Duodenal mucosa (tissue), 2 donors: Measurements from ENCODE around the gene SPATA6.
"Not testable (repeated sequence)": the region's sequence is repeated elsewhere in the genome, so short reads cannot be mapped to it uniquely, and the experiment has no call there.

Experiments
- H3K27ac ChIP-seq: one replicate; pipeline ENCODE4 v1.7.0; 2013; ENCODE audit warnings: low read depth, low read length
- H3K27me3 ChIP-seq, 2 donors: one replicate each; pipeline ENCODE4 v1.7.0; 2013; ENCODE audit warnings: low read length in 2 of 2, control low read depth in 1 of 2; ENCODE audit not compliant: insufficient read depth in 2 of 2, control insufficient read depth in 1 of 2
- H3K36me3 ChIP-seq, 2 donors: one replicate each; pipeline ENCODE4 v1.7.0; 2013; ENCODE audit warnings: low read length in 2 of 2, control low read depth in 1 of 2; ENCODE audit not compliant: insufficient read depth in 2 of 2, control insufficient read depth in 1 of 2
- H3K4me1 ChIP-seq, 2 donors: one replicate each; pipeline ENCODE4 v1.7.0; 2013; ENCODE audit warnings: low read length in 2 of 2, control low read depth in 1 of 2; ENCODE audit not compliant: insufficient read depth in 2 of 2, control insufficient read depth in 1 of 2
- H3K4me3 ChIP-seq, 2 donors: one replicate each; pipeline ENCODE4 v1.7.0; 2013; ENCODE audit warnings: low read length in 2 of 2, low read depth in 1 of 2
- H3K9ac ChIP-seq, 2 donors: one replicate each; pipeline ENCODE4 v1.7.0; 2013; ENCODE audit warnings: low read length in 2 of 2, low read depth in 1 of 2
- H3K9me3 ChIP-seq, 2 donors: one replicate each; pipeline ENCODE4 v1.7.0; 2013; ENCODE audit warnings: low read length in 2 of 2, control low read depth in 1 of 2; ENCODE audit not compliant: control insufficient read depth in 1 of 2

SPATA6 gene

GRCh38 chr1:48371598-48371997 is 100.4 kb downstream of the SPATA6 start:
- Histone ChIP-seq H3K27me3 (no peaks in the 10 kb centered on the region), H3K4me3 (no peak overlapping the region), H3K36me3 (no peaks in the 10 kb centered on the region), H3K4me1 (no peaks in the 10 kb centered on the region), H3K9me3 (peaks cover 12 to 14% of the 10 kb centered on the region in 2 donors), H3K9ac (no peak overlapping the region), H3K27ac (no peak overlapping the region)

- no peaks in the 10 kb centered on the region for H3K9me3 ChIP-seq
- H3K9ac ChIP-seq: no peak overlapping the region
- no peaks in the 10 kb centered on the region for H3K27me3 ChIP-seq
- H3K4me3 ChIP-seq: no peak overlapping the region
- no peaks in the 10 kb centered on the region for H3K36me3 ChIP-seq
- H3K27ac ChIP-seq: no peak overlapping the region
- no peaks in the 10 kb centered on the region for H3K4me1 ChIP-seq
Observed at GRCh38 chr1:48362901-48363300, 109.1 kb downstream of the SPATA6 start.

GRCh38 chr1:48356901-48357300 is 115.1 kb downstream of the SPATA6 start:
- H3K4me3 ChIP-seq: no peak overlapping the region

GRCh38 chr1:48344373-48344772 is 127.6 kb downstream of the SPATA6 start:
- Histone ChIP-seq H3K27me3 (no peaks in the 10 kb centered on the region), H3K36me3 (no peaks in the 10 kb centered on the region), H3K4me1 (no peaks in the 10 kb centered on the region), H3K4me3 (no peak overlapping the region), H3K27ac (no peak overlapping the region), H3K9ac (no peak overlapping the region), H3K9me3 (peaks cover 6 to 15% of the 10 kb centered on the region in 2 donors)

More at GRCh38 chr1:48356901-48357300, 115.1 kb downstream of the SPATA6 start:
- H3K9ac ChIP-seq: no peak overlapping the region
- no peaks in the 10 kb centered on the region for H3K4me1 ChIP-seq
- no peaks in the 10 kb centered on the region for H3K36me3 ChIP-seq
- no peaks in the 10 kb centered on the region for H3K9me3 ChIP-seq
- no peak overlapping the region for H3K27ac ChIP-seq
- no peaks in the 10 kb centered on the region for H3K27me3 ChIP-seq

- no peaks in the 10 kb centered on the region for H3K36me3 ChIP-seq
- no peak overlapping the region for H3K27ac ChIP-seq
- no peaks in the 10 kb centered on the region for H3K4me1 ChIP-seq
- no peaks in the 10 kb centered on the region for H3K27me3 ChIP-seq
- H3K9me3 ChIP-seq: peaks cover 6 to 15% of the 10 kb centered on the region in 2 donors
- H3K4me3 ChIP-seq: no peak overlapping the region
- H3K9ac ChIP-seq: no peak overlapping the region
Observed at GRCh38 chr1:48341221-48341620, 130.8 kb downstream of the SPATA6 start.

- H3K9ac ChIP-seq: no peak overlapping the region
Observed at GRCh38 chr1:48338257-48338656, 133.7 kb downstream of the SPATA6 start.

GRCh38 chr1:48333316-48333715 is 138.7 kb downstream of the SPATA6 start:
- no peak overlapping the region for H3K4me3 ChIP-seq
- H3K36me3 ChIP-seq: peaks cover 0 to 7% of the 10 kb centered on the region in 2 donors
- H3K27ac ChIP-seq: no peak overlapping the region
- no peaks in the 10 kb centered on the region for H3K4me1 ChIP-seq
- no peaks in the 10 kb centered on the region for H3K27me3 ChIP-seq
- no peak overlapping the region for H3K9ac ChIP-seq
- H3K9me3 ChIP-seq: peaks cover 10 to 25% of the 10 kb centered on the region in 2 donors

More at GRCh38 chr1:48338257-48338656, 133.7 kb downstream of the SPATA6 start:
- H3K9me3 ChIP-seq: peaks cover under 1 to 7% of the 10 kb centered on the region in 2 donors
- H3K36me3 ChIP-seq: peaks cover 0 to 2% of the 10 kb centered on the region in 2 donors
- no peaks in the 10 kb centered on the region for H3K27me3 ChIP-seq
- no peak overlapping the region for H3K27ac ChIP-seq
- no peak overlapping the region for H3K4me3 ChIP-seq
- H3K4me1 ChIP-seq: no peaks in the 10 kb centered on the region

- Histone ChIP-seq H3K27me3 (no peaks in the 10 kb centered on the region), H3K4me1 (no peaks in the 10 kb centered on the region), H3K36me3 (peaks cover 0 to 7% of the 10 kb centered on the region in 2 donors), H3K9ac (no peak overlapping the region), H3K9me3 (peaks cover 10 to 25% of the 10 kb centered on the region in 2 donors), H3K27ac (no peak overlapping the region), H3K4me3 (no peak overlapping the region)
Observed at GRCh38 chr1:48332115-48332514, 139.9 kb downstream of the SPATA6 start.

GRCh38 chr1:48329905-48330304 is 142.1 kb downstream of the SPATA6 start:
- Histone ChIP-seq H3K4me1 (no peaks in the 10 kb centered on the region), H3K9ac (no peak overlapping the region), H3K9me3 (peaks cover 17 to 30% of the 10 kb centered on the region in 2 donors), H3K36me3 (peaks cover 10 to 16% of the 10 kb centered on the region in 2 donors), H3K27ac (no peak overlapping the region), H3K27me3 (no peaks in the 10 kb centered on the region), H3K4me3 (no peak overlapping the region)

GRCh38 chr1:48329486-48329885 is 142.5 kb downstream of the SPATA6 start:
- Histone ChIP-seq H3K27me3 (no peaks in the 10 kb centered on the region), H3K4me1 (no peaks in the 10 kb centered on the region), H3K9me3 (peaks cover 19 to 26% of the 10 kb centered on the region in 2 donors), H3K9ac (no peak overlapping the region), H3K4me3 (no peak overlapping the region), H3K27ac (no peak overlapping the region), H3K36me3 (peaks cover 13 to 15% of the 10 kb centered on the region in 2 donors)

- not testable (repeated sequence) for H3K9ac ChIP-seq, H3K36me3 ChIP-seq, H3K4me1 ChIP-seq, H3K9me3 ChIP-seq, H3K4me3 ChIP-seq, H3K27ac ChIP-seq, H3K27me3 ChIP-seq
Observed at GRCh38 chr1:48311829-48312228, 160.2 kb downstream of the SPATA6 start.
